H9 (cell line): Measurements from ENCODE around the gene CLDN2. TPM values are rescaled to one million over a fixed set of nuclear protein-coding genes. Genes with fewer than 3 reads are reported as not detected.

Source experiments
- DNase-seq: peaks from one replicate; pipeline ENCODE4 v3.0.0-alpha.2; 2017
- H2AFZ ChIP-seq: one replicate; pipeline ENCODE4 v1.6.1; 2013; ENCODE audit warnings: mild to moderate bottlenecking, low read length, control low read depth, moderate library complexity
- H2AK5ac ChIP-seq: 2 replicates; pipeline ENCODE4 v1.6.1; 2013; ENCODE audit warnings: low read length, control low read depth, mixed read lengths; ENCODE audit not compliant: insufficient read length
- H2BK120ac ChIP-seq: one replicate; pipeline ENCODE4 v1.6.1; 2013; ENCODE audit warnings: low read depth, mild to moderate bottlenecking, low read length, control low read depth, inconsistent platforms; ENCODE audit not compliant: poor library complexity, severe bottlenecking
- H2BK12ac ChIP-seq: 2 replicates; pipeline ENCODE4 v1.6.1; 2013; ENCODE audit warnings: low read length, control low read depth, mixed read lengths, low read depth; ENCODE audit not compliant: insufficient read length
- H2BK15ac ChIP-seq: 2 replicates; pipeline ENCODE4 v1.6.1; 2013; ENCODE audit warnings: low read depth, low read length, control low read depth
- H2BK20ac ChIP-seq: one replicate; pipeline ENCODE4 v1.6.1; 2013; ENCODE audit warnings: low read depth, mild to moderate bottlenecking, low read length, control low read depth, inconsistent platforms; ENCODE audit not compliant: poor library complexity, severe bottlenecking
- H2BK5ac ChIP-seq: 2 replicates; pipeline ENCODE4 v1.6.1; 2013; ENCODE audit warnings: low read length, control low read depth, mixed read lengths; ENCODE audit not compliant: insufficient read length
- H3K14ac ChIP-seq: 2 replicates; pipeline ENCODE4 v1.6.1; 2013; ENCODE audit warnings: low read length, control low read depth; ENCODE audit not compliant: insufficient read depth
- H3K18ac ChIP-seq: 2 replicates; pipeline ENCODE4 v1.6.1; 2013; ENCODE audit warnings: low read depth, mild to moderate bottlenecking, mixed read lengths, low read length, control low read depth; ENCODE audit not compliant: insufficient read length
- H3K23ac ChIP-seq: 2 replicates; pipeline ENCODE4 v1.6.1; 2013; ENCODE audit warnings: low read length, control low read depth, mixed read lengths, low read depth; ENCODE audit not compliant: insufficient read length
- H3K23me2 ChIP-seq: 2 replicates; pipeline ENCODE4 v1.6.1; 2013; ENCODE audit warnings: low read depth, mild to moderate bottlenecking, mixed read lengths, low read length, control low read depth; ENCODE audit not compliant: insufficient read length, poor library complexity, severe bottlenecking
- H3K27ac ChIP-seq: 2 replicates; pipeline ENCODE4 v1.5.1; 2013; ENCODE audit warnings: low read length, control low read depth, mixed read lengths, low read depth; ENCODE audit not compliant: insufficient read length
- H3K27me3 ChIP-seq: 2 replicates; pipeline ENCODE4 v1.6.1; 2013; ENCODE audit warnings: low read length, control low read depth, inconsistent platforms; ENCODE audit not compliant: insufficient read depth
- H3K4ac ChIP-seq: 2 replicates; pipeline ENCODE4 v1.6.1; 2013; ENCODE audit warnings: low read depth, mild to moderate bottlenecking, control low read depth, inconsistent platforms, low read length, moderate library complexity
- H3K4me1 ChIP-seq: 2 replicates; pipeline ENCODE4 v1.6.1; 2013; ENCODE audit warnings: low read length, control low read depth, inconsistent platforms; ENCODE audit not compliant: insufficient read depth
- H3K4me2 ChIP-seq: 2 replicates; pipeline ENCODE4 v1.6.1; 2013; ENCODE audit warnings: low read length, control low read depth, mixed read lengths; ENCODE audit not compliant: insufficient read length, insufficient read depth
- H3K56ac ChIP-seq: 2 replicates; pipeline ENCODE4 v1.6.1; 2013; ENCODE audit warnings: low read depth, mild to moderate bottlenecking, mixed read lengths, low read length, control low read depth; ENCODE audit not compliant: insufficient read length
- H3K79me1 ChIP-seq: 2 replicates; pipeline ENCODE4 v1.6.1; 2013; ENCODE audit warnings: low read depth, mild to moderate bottlenecking, moderate library complexity, low read length, control low read depth, inconsistent platforms; ENCODE audit not compliant: insufficient read depth, poor library complexity, severe bottlenecking
- H3K79me2 ChIP-seq: 2 replicates; pipeline ENCODE4 v1.6.1; 2013; ENCODE audit warnings: low read length, control low read depth, inconsistent platforms; ENCODE audit not compliant: insufficient read depth
- H3K9ac ChIP-seq: 2 replicates; pipeline ENCODE4 v1.6.1; 2013; ENCODE audit warnings: low read length, control low read depth, mixed read lengths; ENCODE audit not compliant: insufficient read length; ENCODE audit errors: extremely low read depth
- H3K9me3 ChIP-seq: one replicate; pipeline ENCODE4 v1.6.1; 2013; ENCODE audit warnings: low read depth, low read length, inconsistent platforms; ENCODE audit not compliant: control insufficient read depth
- H3T11ph ChIP-seq: one replicate; pipeline ENCODE4 v1.6.1; 2013; ENCODE audit warnings: mild to moderate bottlenecking, low read length, control low read depth, inconsistent platforms
- H4K20me1 ChIP-seq: one replicate; pipeline ENCODE4 v1.6.1; 2013; ENCODE audit not compliant: control insufficient read depth, insufficient read length, insufficient read depth
- H4K5ac ChIP-seq: 2 replicates; pipeline ENCODE4 v1.6.1; 2013; ENCODE audit warnings: low read depth, mild to moderate bottlenecking, mixed read lengths, low read length, control low read depth; ENCODE audit not compliant: insufficient read length
- H4K8ac ChIP-seq: replicated peaks from 2 replicates; pipeline ENCODE4 v1.6.1; 2013; ENCODE audit warnings: low read length, control low read depth, mixed read lengths, low read depth; ENCODE audit not compliant: insufficient read length
- H4K91ac ChIP-seq: 2 replicates; pipeline ENCODE4 v1.6.1; 2013; ENCODE audit warnings: low read depth, mild to moderate bottlenecking, moderate library complexity, mixed read lengths, low read length, control low read depth; ENCODE audit not compliant: insufficient read length
- H3K27ac Mint-ChIP-seq, 3 experiments: 2 replicates in 2 of 3; 3 replicates in 1 of 3; pipeline ENCODE4 v1.8.0; 2020 to 2021; ENCODE audit warnings: mixed read lengths in 3 of 3, mild to moderate bottlenecking in 1 of 3, moderate library complexity in 1 of 3
- H3K27me3 Mint-ChIP-seq: 2 replicates; pipeline ENCODE4 v1.8.0; 2021; ENCODE audit warnings: low read depth, mild to moderate bottlenecking, moderate library complexity, mixed read lengths
- H3K36me3 Mint-ChIP-seq, 3 experiments: 2 replicates in 2 of 3; 3 replicates in 1 of 3; pipeline ENCODE4 v1.8.0; 2020 to 2021; ENCODE audit warnings: low read depth in 3 of 3, mixed read lengths in 3 of 3; ENCODE audit not compliant: insufficient read depth in 1 of 3
- H3K4me1 Mint-ChIP-seq, 2 experiments: 2 replicates each; pipeline ENCODE4 v1.8.0; 2020; ENCODE audit warnings: mixed read lengths in 2 of 2
- H3K4me3 Mint-ChIP-seq, 2 experiments: 2 replicates in 1 of 2; 3 replicates in 1 of 2; pipeline ENCODE4 v1.8.0; 2020 to 2021; ENCODE audit warnings: mild to moderate bottlenecking in 2 of 2, mixed read lengths in 2 of 2, moderate library complexity in 1 of 2
- H3K9me3 Mint-ChIP-seq, 2 experiments: 2 replicates in 1 of 2; 3 replicates in 1 of 2; pipeline ENCODE4 v1.8.0; 2020; ENCODE audit warnings: mild to moderate bottlenecking in 2 of 2, mixed read lengths in 2 of 2, moderate library complexity in 1 of 2
- CTCF ChIP-seq: fragments of 200-600 bp; sonication (generic); conservative IDR thresholded peaks from 3 replicates; pipeline ENCODE4 v1.8.0; 2021; ENCODE audit warnings: antibody characterized with exemption, mild to moderate bottlenecking
- WGBS: extraction: QIAGEN DNeasy Blood & Tissue Kit; methylation state at CpG from one replicate; pipeline ENCODE4 v1.1.7; 2013; ENCODE audit warnings: missing lambda C conversion rate, low lambda C conversion rate, mixed read lengths; ENCODE audit not compliant: insufficient read length; ENCODE audit errors: extremely low coverage; 5-methylcytosine and 5-hydroxymethylcytosine counted together
- total RNA-seq: library from RNA; stranded (reverse); gene quantifications from 2 replicates; pipeline ENCODE4 v1.2.1, GENCODE V29; 2021

The CLDN2 gene
- total RNA-seq, 1 experiment from 2014 or later, result not detected

GRCh38 chrX:106936246-106936645 is 16.0 kb downstream of the CLDN2 start:
- H3K56ac ChIP-seq, result no peak overlapping the region
- no peak overlapping the region for H2AK5ac ChIP-seq
- no peak overlapping the region for H3K23ac ChIP-seq
- H3K4me1 Mint-ChIP-seq, result no peaks in the 10 kb centered on the region
- no peaks in the 10 kb centered on the region; a peak in 1 of 7 replicates for H3K36me3 Mint-ChIP-seq
- H3K23me2 ChIP-seq, result no peaks in the 10 kb centered on the region
- H3K27me3 ChIP-seq, result no peaks in the 10 kb centered on the region
- H2BK5ac ChIP-seq, result no peak overlapping the region
- no peak overlapping the region for H3K18ac ChIP-seq
- no peaks in the 10 kb centered on the region for H3K79me2 ChIP-seq
- H3K9ac ChIP-seq, result no peak overlapping the region
- no peak for DNase-seq
- H2BK20ac ChIP-seq, result no peak overlapping the region
- H3K79me1 ChIP-seq, result no peaks in the 10 kb centered on the region
- H4K5ac ChIP-seq, result no peak overlapping the region
- no peaks in the 10 kb centered on the region for H3K4me1 ChIP-seq
- no peak overlapping the region for H3T11ph ChIP-seq
- no peak overlapping the region for H3K14ac ChIP-seq
- H3K4me2 ChIP-seq, result no peak overlapping the region
- no peaks in the 10 kb centered on the region for H4K20me1 ChIP-seq
- H2BK12ac ChIP-seq, result no peak overlapping the region
- H3K27ac Mint-ChIP-seq, result no peak overlapping the region
- no peak overlapping the region for H4K91ac ChIP-seq
- no peak overlapping the region for H2BK120ac ChIP-seq
- peaks cover 10% of the 10 kb centered on the region for H3K9me3 ChIP-seq
- no peak overlapping the region for H3K4me3 Mint-ChIP-seq
- no peak overlapping the region for H2BK15ac ChIP-seq
- H2AFZ ChIP-seq, result no peak overlapping the region
- H3K27me3 Mint-ChIP-seq, result no peaks in the 10 kb centered on the region; the same call in 1 of the 2 replicates
- TF ChIP-seq CTCF, result no peak
- H3K27ac ChIP-seq, result no peak overlapping the region
- peaks cover 0 to 11% of the 10 kb centered on the region in 2 experiments; a peak in 2 of 5 replicates for H3K9me3 Mint-ChIP-seq
- WGBS, result no CpG with 5 or more reads among the region's 1 CpG
- H3K4ac ChIP-seq, result no peak overlapping the region
- H4K8ac ChIP-seq, result no peak overlapping the region
